Measurements from ENCODE around the gene SCAANT1. TPM values are rescaled to one million over a fixed set of nuclear protein-coding genes. Genes with fewer than 3 reads are reported as not detected.

Gene SCAANT1

Small RNAs within 50 kb of the gene (small RNA-seq; reads per million reads assigned to genes)
- not detected for gene SCAANT1 (ENCODE audit: low read depth)

Measured in mesenchymal stem cell (in vitro differentiated cells and primary cell).